SK-N-SH (cell line): ENCODE data around the gene GRHL3. TPM values are rescaled to one million over a fixed set of nuclear protein-coding genes. Genes with fewer than 3 reads are reported as not detected.
A peak's percentile ranks its signal among the peaks of the same experiment; 100 is the strongest.

Experiments used
- CTCF ChIA-PET: fragments of 300-600, 350-600 bp; formaldehyde crosslinking; extraction: SDS; loops from one replicate; lab custom pipeline; 2021; lab: Yijun Ruan, JAX
- POLR2A ChIA-PET: fragments of 350-600 bp; sonication (Branson Sonifier 250); formaldehyde crosslinking; extraction: SDS; loops from one replicate; lab custom pipeline; 2020; ENCODE audit warnings: antibody characterized with exemption, inconsistent platforms; lab: Yijun Ruan, JAX
- DNase-seq: peaks from one replicate; pipeline ENCODE4 v3.0.0; 2012
- H2AFZ ChIP-seq: fragments of 200-600 bp; sonication (generic); 2 replicates; pipeline ENCODE4 v1.8.1; 2016; ENCODE audit warnings: antibody characterized with exemption, mild to moderate bottlenecking, low read depth
- H3F3A ChIP-seq: fragments of 200-600 bp; sonication (generic); replicated peaks from 2 replicates; pipeline ENCODE3; 2016; ENCODE audit warnings: antibody characterized with exemption, mild to moderate bottlenecking; ENCODE audit not compliant: insufficient read depth
- H3K27ac ChIP-seq, 2 experiments: fragments of 200-500 bp in 1 of 2; fragments of 200-600 bp in 1 of 2; sonication (Bioruptor generic) in 1 of 2; sonication (generic), shearing (Covaris generic) in 1 of 2; 2 replicates each; pipeline versions ENCODE4 v1.5.1 to v1.6.1; 2014 to 2016; ENCODE audit warnings: low read depth in 2 of 2, inconsistent platforms in 1 of 2, low read length in 1 of 2, mild to moderate bottlenecking in 1 of 2, mixed read lengths in 1 of 2
- H3K27me3 ChIP-seq: fragments of 200-600 bp; sonication (generic), shearing (Covaris generic); 2 replicates; pipeline ENCODE4 v1.6.1; 2016; ENCODE audit warnings: mixed run types; ENCODE audit not compliant: insufficient read depth
- H3K36me3 ChIP-seq, 2 experiments: fragments of 200-500 bp in 1 of 2; fragments of 200-600 bp in 1 of 2; sonication (Bioruptor generic) in 1 of 2; sonication (generic) in 1 of 2; replicated peaks in 1 of 2; 2 replicates each; pipeline versions ENCODE3 to v1.5.1; 2014 to 2016; ENCODE audit warnings: low read length in 1 of 2, mild to moderate bottlenecking in 1 of 2; ENCODE audit not compliant: insufficient read depth in 2 of 2, control insufficient read depth in 1 of 2
- H3K4me1 ChIP-seq, 2 experiments: fragments of 200-500 bp in 1 of 2; fragments of 200-600 bp in 1 of 2; sonication (Bioruptor generic) in 1 of 2; sonication (generic), shearing (Covaris generic) in 1 of 2; 2 replicates each; pipeline versions ENCODE4 v1.5.1 to v1.6.1; 2014 to 2016; ENCODE audit warnings: low read depth in 1 of 2, low read length in 1 of 2, mixed run types in 1 of 2; ENCODE audit not compliant: insufficient read depth in 2 of 2, control insufficient read depth in 1 of 2
- H3K4me2 ChIP-seq: fragments of 200-600 bp; sonication (generic), shearing (Covaris generic); 2 replicates; pipeline ENCODE4 v1.6.1; 2017; ENCODE audit warnings: mixed run types
- H3K4me3 ChIP-seq, 2 experiments: fragments of 200-500 bp in 1 of 2; fragments of 200-600 bp in 1 of 2; sonication (Bioruptor generic) in 1 of 2; sonication (generic), shearing (Covaris generic) in 1 of 2; 2 replicates each; pipeline versions ENCODE4 v1.5.1 to v1.8.1; 2014 to 2016; ENCODE audit warnings: low read depth in 2 of 2, inconsistent platforms in 1 of 2, low read length in 1 of 2, mild to moderate bottlenecking in 1 of 2, mixed read lengths in 1 of 2, moderate library complexity in 1 of 2
- H3K79me2 ChIP-seq: fragments of 200-600 bp; sonication (generic); 2 replicates; pipeline ENCODE4 v1.8.1; 2017; ENCODE audit warnings: mild to moderate bottlenecking; ENCODE audit not compliant: insufficient read depth
- H3K9ac ChIP-seq: fragments of 200-600 bp; sonication (generic); 2 replicates; pipeline ENCODE4 v1.6.1; 2017; ENCODE audit warnings: mixed run types
- H3K9me2 ChIP-seq: fragments of 200-600 bp; sonication (generic); 2 replicates; pipeline ENCODE4 v1.6.1; 2017; ENCODE audit warnings: mixed run types
- H3K9me3 ChIP-seq: fragments of 200-600 bp; sonication (generic); 2 replicates; pipeline ENCODE4 v1.6.1; 2017; ENCODE audit warnings: mixed run types, mild to moderate bottlenecking, moderate library complexity
- H4K20me1 ChIP-seq: fragments of 200-600 bp; sonication (generic); 2 replicates; pipeline ENCODE4 v1.6.1; 2017; ENCODE audit warnings: mild to moderate bottlenecking, mixed run types; ENCODE audit not compliant: insufficient read depth
- CHD2 ChIP-seq: fragments of 150-350 bp; IDR thresholded peaks from 2 replicates; pipeline ENCODE4 v1.6.1; 2018; ENCODE audit warnings: low read length; ENCODE audit not compliant: partially characterized antibody
- ELF1 ChIP-seq: IDR thresholded peaks from 2 replicates; pipeline ENCODE4 v1.4.0; 2012
- EP300 ChIP-seq, 2 experiments: IDR thresholded peaks; 2 replicates each; pipeline versions ENCODE4 v1.4.0 to v1.6.1; 2012; ENCODE audit warnings: borderline replicate concordance in 1 of 2, low read depth in 1 of 2, low read length in 1 of 2
- FOXJ3 ChIP-seq: sonication (generic); formaldehyde crosslinking; IDR thresholded peaks from 2 replicates; pipeline ENCODE4 v1.5.1; 2020; ENCODE audit warnings: mild to moderate bottlenecking, missing genetic modification reagents
- FOXM1 ChIP-seq: IDR thresholded peaks from 2 replicates; pipeline ENCODE4 v1.4.0; 2012; ENCODE audit warnings: low read depth, mild to moderate bottlenecking
- IRF3 ChIP-seq: fragments of 150-350 bp; IDR thresholded peaks from 2 replicates; pipeline ENCODE4 v1.6.1; 2016; ENCODE audit warnings: mild to moderate bottlenecking, low read depth, low read length
- JUND ChIP-seq: IDR thresholded peaks from 2 replicates; pipeline ENCODE4 v1.4.0; 2012
- MAX ChIP-seq: IDR thresholded peaks from 2 replicates; pipeline ENCODE4 v1.4.0; 2012; ENCODE audit warnings: low read depth
- MEF2A ChIP-seq: IDR thresholded peaks from 2 replicates; pipeline ENCODE4 v1.4.0; 2012; ENCODE audit warnings: low read depth, borderline replicate concordance
- MXI1 ChIP-seq: IDR thresholded peaks from 2 replicates; pipeline ENCODE4 v1.6.1; 2012; ENCODE audit warnings: mild to moderate bottlenecking, low read depth, low read length, improper control_type of control experiment
- NRF1 ChIP-seq: IDR thresholded peaks from 2 replicates; pipeline ENCODE4 v1.6.1; 2012; ENCODE audit warnings: low read depth, mild to moderate bottlenecking, low read length
- POLR2AphosphoS5 ChIP-seq: IDR thresholded peaks from 2 replicates; pipeline ENCODE4 v1.6.1; 2012; ENCODE audit warnings: low read depth, low read length
- SIN3A ChIP-seq: IDR thresholded peaks from 2 replicates; pipeline ENCODE4 v1.6.1; 2012; ENCODE audit warnings: low read depth, mild to moderate bottlenecking, low read length, moderate library complexity, borderline replicate concordance
- SMC3 ChIP-seq: IDR thresholded peaks from 2 replicates; pipeline ENCODE4 v1.6.1; 2012; ENCODE audit warnings: low read depth, low read length, improper control_type of control experiment
- USF2 ChIP-seq: fragments of 150-350 bp; IDR thresholded peaks from 2 replicates; pipeline ENCODE4 v1.6.1; 2017; ENCODE audit warnings: antibody characterized with exemption, low read length, low read depth, borderline replicate concordance
- WGBS: methylation state at CpG from one replicate; pipeline ENCODE4 v1.1.6; 2017; ENCODE audit warnings: low lambda C conversion rate; 5-methylcytosine and 5-hydroxymethylcytosine counted together
- polyA plus RNA-seq, 3 experiments: library from polyadenylated mRNA; depleted of rRNA; stranded (reverse); fragments of >200 nt; gene quantifications; 2 replicates each; pipeline ENCODE4 v1.2.3, GENCODE V29; 2012
- TF ChIP-seq, protein P1 (sequence below): fragments of 200-600 bp; sonication (generic); IDR thresholded peaks from 2 replicates; pipeline ENCODE4 v1.6.1; 2017; ENCODE audit warnings: antibody characterized with exemption, mild to moderate bottlenecking, moderate library complexity
- TF ChIP-seq, protein P2 (sequence below): IDR thresholded peaks from 2 replicates; pipeline ENCODE4 v1.4.0; 2012; ENCODE audit warnings: low read depth, borderline replicate concordance

The GRHL3 gene
- polyA plus RNA-seq, 1 of the 3 experiments (the other 2 are of a cell fraction), result 0.05 TPM

DNA sequence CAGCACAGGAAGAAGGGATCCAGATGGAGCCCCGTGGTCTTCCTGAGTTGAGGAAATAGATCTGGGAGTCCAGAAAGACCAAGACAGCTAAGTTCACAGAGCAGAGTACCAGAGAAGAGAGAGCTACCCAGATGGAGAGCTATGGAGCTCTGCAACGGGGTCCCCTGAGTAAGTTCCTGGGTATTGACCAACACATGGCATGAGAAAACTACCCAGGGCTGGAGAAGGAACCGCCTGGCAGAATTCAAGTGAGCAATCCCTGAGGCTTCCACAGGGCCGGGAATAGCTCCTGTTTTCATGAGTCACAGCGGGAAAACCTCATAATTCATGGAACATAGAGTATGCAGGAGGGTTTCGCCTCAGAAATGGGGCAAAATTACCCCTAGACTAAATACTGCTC, 74.7 kb downstream of the GRHL3 start (continued):
- TF ChIP-seq, protein P1, sequence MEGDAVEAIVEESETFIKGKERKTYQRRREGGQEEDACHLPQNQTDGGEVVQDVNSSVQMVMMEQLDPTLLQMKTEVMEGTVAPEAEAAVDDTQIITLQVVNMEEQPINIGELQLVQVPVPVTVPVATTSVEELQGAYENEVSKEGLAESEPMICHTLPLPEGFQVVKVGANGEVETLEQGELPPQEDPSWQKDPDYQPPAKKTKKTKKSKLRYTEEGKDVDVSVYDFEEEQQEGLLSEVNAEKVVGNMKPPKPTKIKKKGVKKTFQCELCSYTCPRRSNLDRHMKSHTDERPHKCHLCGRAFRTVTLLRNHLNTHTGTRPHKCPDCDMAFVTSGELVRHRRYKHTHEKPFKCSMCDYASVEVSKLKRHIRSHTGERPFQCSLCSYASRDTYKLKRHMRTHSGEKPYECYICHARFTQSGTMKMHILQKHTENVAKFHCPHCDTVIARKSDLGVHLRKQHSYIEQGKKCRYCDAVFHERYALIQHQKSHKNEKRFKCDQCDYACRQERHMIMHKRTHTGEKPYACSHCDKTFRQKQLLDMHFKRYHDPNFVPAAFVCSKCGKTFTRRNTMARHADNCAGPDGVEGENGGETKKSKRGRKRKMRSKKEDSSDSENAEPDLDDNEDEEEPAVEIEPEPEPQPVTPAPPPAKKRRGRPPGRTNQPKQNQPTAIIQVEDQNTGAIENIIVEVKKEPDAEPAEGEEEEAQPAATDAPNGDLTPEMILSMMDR, result no peak
- TF ChIP-seq EP300 (IDR thresholded peaks at IDR 0.05; ENCODE audit: borderline replicate concordance in 1 of 2, low read depth in 1 of 2, low read length in 1 of 2) (no peak), FOXJ3 (no peak), MXI1 (no peak), MAX (0 out of 2 replicates have a peak, but pooled peaks have one; percentile 45), POLR2AphosphoS5 (no peak), ELF1 (no peak), IRF3 (no peak), FOXM1 (no peak)

- Histone ChIP-seq H2AFZ (no peak overlapping the region), H3K4me3 (no peak overlapping the region), H3K79me2 (no peaks in the 10 kb centered on the region), H3K9me2 (no peaks in the 10 kb centered on the region), H3K9me3 (no peaks in the 10 kb centered on the region), H4K20me1 (no peaks in the 10 kb centered on the region), H3K4me1 (no peaks in the 10 kb centered on the region), H3K27me3 (no peaks in the 10 kb centered on the region), H3K9ac (no peak overlapping the region), H3K27ac (no peak overlapping the region), H3K4me2 (no peak overlapping the region; the same call in 1 of the 2 replicates), H3K36me3 (peaks cover 15 to 16% of the 10 kb centered on the region in 2 experiments), H3F3A (peaks cover 12% of the 10 kb centered on the region)
- ChIA-PET POLR2A (no interaction called here), CTCF (interaction anchor here (0.5 to 7.0 kb wide), 11 partner anchors 8 to 250 kb away, joined by 3 to 69 read pairs (median 3); partner anchors contain the start of gene NIPAL3)
- WGBS, result 76% methylated on average over 1 of the region's 1 CpG
- no peak for DNase-seq
- TF ChIP-seq MEF2A (no peak), FOXJ3 (no peak), JUND (no peak), CHD2 (no peak), USF2 (no peak), SMC3 (no peak), POLR2AphosphoS5 (no peak), MXI1 (no peak), NRF1 (no peak), SIN3A (no peak)
- TF ChIP-seq, protein P2, sequence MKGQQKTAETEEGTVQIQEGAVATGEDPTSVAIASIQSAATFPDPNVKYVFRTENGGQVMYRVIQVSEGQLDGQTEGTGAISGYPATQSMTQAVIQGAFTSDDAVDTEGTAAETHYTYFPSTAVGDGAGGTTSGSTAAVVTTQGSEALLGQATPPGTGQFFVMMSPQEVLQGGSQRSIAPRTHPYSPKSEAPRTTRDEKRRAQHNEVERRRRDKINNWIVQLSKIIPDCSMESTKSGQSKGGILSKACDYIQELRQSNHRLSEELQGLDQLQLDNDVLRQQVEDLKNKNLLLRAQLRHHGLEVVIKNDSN, result no peak
These were observed 80.9 kb downstream of the GRHL3 start for GRCh38 chr1:24400065-24400464.
